ENCODE measurements around the gene SMARCC1.

The SMARCC1 gene

GRCh38 chr3:47603332-47603731 lies 178.4 kb downstream of the SMARCC1 start:
- Histone ChIP-seq H3K4me1 (ENCODE audit: insufficient read depth, poor library complexity, severe bottlenecking) (no peaks in the 10 kb centered on the region), H3K9me3 (ENCODE audit: severe bottlenecking) (no peaks in the 10 kb centered on the region), H3K4me3 (ENCODE audit: severe bottlenecking) (no peak overlapping the region), H3K27ac (ENCODE audit: poor library complexity, severe bottlenecking) (no peak overlapping the region), H3K27me3 (ENCODE audit: insufficient read depth, poor library complexity, severe bottlenecking) (no peaks in the 10 kb centered on the region), H3K36me3 (ENCODE audit: low read depth) (peaks cover 42% of the 10 kb centered on the region)
- no peak for ATAC-seq (ENCODE audit: low read depth)
- DNase-seq (ENCODE audit: low spot score), result no peak
- TF ChIP-seq CTCF (IDR thresholded peaks at IDR 0.05; ENCODE audit: poor library complexity, severe bottlenecking), result no peak

- Histone ChIP-seq H3K36me3 (ENCODE audit: low read depth) (peaks cover 29% of the 10 kb centered on the region), H3K4me1 (ENCODE audit: insufficient read depth, poor library complexity, severe bottlenecking) (no peaks in the 10 kb centered on the region), H3K9me3 (ENCODE audit: severe bottlenecking) (no peaks in the 10 kb centered on the region), H3K27me3 (ENCODE audit: insufficient read depth, poor library complexity, severe bottlenecking) (no peaks in the 10 kb centered on the region), H3K27ac (ENCODE audit: poor library complexity, severe bottlenecking) (no peak overlapping the region), H3K4me3 (ENCODE audit: severe bottlenecking) (no peak overlapping the region)
- ATAC-seq (ENCODE audit: low read depth) (no peak), DNase-seq (ENCODE audit: low spot score) (no peak)
- TF ChIP-seq CTCF (IDR thresholded peaks at IDR 0.05; ENCODE audit: poor library complexity, severe bottlenecking), result no peak
These were observed 180.4 kb downstream of the SMARCC1 start for GRCh38 chr3:47601281-47601680.

- ATAC-seq (ENCODE audit: low read depth) (peak; percentile 78), DNase-seq (ENCODE audit: low spot score) (no peak)
- no peaks in the 10 kb centered on the region for H3K27me3 ChIP-seq (ENCODE audit: insufficient read depth, poor library complexity, severe bottlenecking)
- TF ChIP-seq CTCF (IDR thresholded peaks at IDR 0.05; ENCODE audit: poor library complexity, severe bottlenecking), result no peak
- H3K27ac ChIP-seq (ENCODE audit: poor library complexity, severe bottlenecking), result no peak overlapping the region
- H3K4me1 ChIP-seq (ENCODE audit: insufficient read depth, poor library complexity, severe bottlenecking), result no peaks in the 10 kb centered on the region
- peaks cover 35% of the 10 kb centered on the region for H3K36me3 ChIP-seq (ENCODE audit: low read depth)
- H3K4me3 ChIP-seq (ENCODE audit: severe bottlenecking), result no peak overlapping the region
- H3K9me3 ChIP-seq (ENCODE audit: severe bottlenecking), result no peaks in the 10 kb centered on the region
These were observed 186.9 kb downstream of the SMARCC1 start for GRCh38 chr3:47594792-47595191.

- Histone ChIP-seq H3K4me3 (ENCODE audit: severe bottlenecking) (no peak overlapping the region), H3K27me3 (ENCODE audit: insufficient read depth, poor library complexity, severe bottlenecking) (no peaks in the 10 kb centered on the region), H3K36me3 (ENCODE audit: low read depth) (peaks cover 38% of the 10 kb centered on the region), H3K27ac (ENCODE audit: poor library complexity, severe bottlenecking) (no peak overlapping the region), H3K9me3 (ENCODE audit: severe bottlenecking) (no peaks in the 10 kb centered on the region), H3K4me1 (ENCODE audit: insufficient read depth, poor library complexity, severe bottlenecking) (no peaks in the 10 kb centered on the region)
- TF ChIP-seq CTCF (IDR thresholded peaks at IDR 0.05; ENCODE audit: poor library complexity, severe bottlenecking), result no peak
- ATAC-seq (ENCODE audit: low read depth), result no peak
- DNase-seq (ENCODE audit: low spot score), result no peak
These were observed 189.5 kb downstream of the SMARCC1 start for GRCh38 chr3:47592066-47592795.

- DNase-seq (ENCODE audit: low spot score), result no peak
- H3K9me3 ChIP-seq (ENCODE audit: severe bottlenecking), result no peaks in the 10 kb centered on the region
- TF ChIP-seq CTCF (IDR thresholded peaks at IDR 0.05; ENCODE audit: poor library complexity, severe bottlenecking), result no peak
- no peaks in the 10 kb centered on the region for H3K4me1 ChIP-seq (ENCODE audit: insufficient read depth, poor library complexity, severe bottlenecking)
- no peak overlapping the region for H3K4me3 ChIP-seq (ENCODE audit: severe bottlenecking)
- no peaks in the 10 kb centered on the region for H3K27me3 ChIP-seq (ENCODE audit: insufficient read depth, poor library complexity, severe bottlenecking)
- peaks cover 35% of the 10 kb centered on the region for H3K36me3 ChIP-seq (ENCODE audit: low read depth)
- no peak overlapping the region for H3K27ac ChIP-seq (ENCODE audit: poor library complexity, severe bottlenecking)
- no peak for ATAC-seq (ENCODE audit: low read depth)
These were observed 191.5 kb downstream of the SMARCC1 start for GRCh38 chr3:47590216-47590615.

Measured in RWPE2 (cell line).